Measurements from ENCODE around the gene CDK5RAP1. TPM values are rescaled to one million over a fixed set of nuclear protein-coding genes. Genes with fewer than 3 reads are reported as not detected.

Gene CDK5RAP1
- total and polyA plus RNA-seq, 5 donors, result 22.4 to 27.0 (median 25.3) TPM

- WGBS, result 27% methylated on average over 8 of the region's 8 CpGs
- Histone ChIP-seq H3K27me3 (ENCODE audit: control insufficient read depth, insufficient read depth) (no peaks in the 10 kb centered on the region), H3K4me1 (ENCODE audit: control insufficient read depth, insufficient read depth, low read length) (peaks cover 3% of the 10 kb centered on the region), H3K27ac (ENCODE audit: low read length) (peak overlapping the region; percentile 51), H3K9me3 (ENCODE audit: control insufficient read depth, low read length) (no peaks in the 10 kb centered on the region), H3K4me3 (ENCODE audit: low read length) (no peak overlapping the region)
- DNase-seq, result peak in 2 of 3 donors; percentile 56 to 77
- ATAC-seq, result peak; percentile 32 to 33
- intact Hi-C loops (cut with DNase I), result no loop called here
These were observed 14.6 kb upstream of the CDK5RAP1 start for GRCh38 chr20:33415948-33416347.

- no peak overlapping the region for H3K4me3 ChIP-seq (ENCODE audit: low read length)
- 88% methylated on average over 8 of the region's 8 CpGs for WGBS
- intact Hi-C loops (cut with DNase I), result no loop called here
- H3K4me1 ChIP-seq (ENCODE audit: control insufficient read depth, insufficient read depth, low read length), result no peaks in the 10 kb centered on the region
- no peaks in the 10 kb centered on the region for H3K9me3 ChIP-seq (ENCODE audit: control insufficient read depth, low read length)
- DNase-seq (no peak), ATAC-seq (no peak)
- no peak overlapping the region for H3K27ac ChIP-seq (ENCODE audit: low read length)
- H3K27me3 ChIP-seq (ENCODE audit: control insufficient read depth, insufficient read depth), result no peaks in the 10 kb centered on the region
These were observed 11.1 kb upstream of the CDK5RAP1 start for GRCh38 chr20:33412484-33412838.

GRCh38 chr20:33411711-33412483, 10.6 kb upstream of the CDK5RAP1 start:
- H3K9me3 ChIP-seq (ENCODE audit: control insufficient read depth, low read length), result no peaks in the 10 kb centered on the region
- 97% methylated on average over 7 of the region's 7 CpGs for WGBS
- ATAC-seq (no peak), DNase-seq (no peak)
- H3K27me3 ChIP-seq (ENCODE audit: control insufficient read depth, insufficient read depth), result no peaks in the 10 kb centered on the region
- H3K4me3 ChIP-seq (ENCODE audit: low read length), result no peak overlapping the region
- H3K27ac ChIP-seq (ENCODE audit: low read length), result no peak overlapping the region
- H3K4me1 ChIP-seq (ENCODE audit: control insufficient read depth, insufficient read depth, low read length), result no peaks in the 10 kb centered on the region
- intact Hi-C loops (cut with DNase I), result no loop called here

GRCh38 chr20:33411242-33411641, 9.9 kb upstream of the CDK5RAP1 start:
- intact Hi-C loops (cut with DNase I), result no loop called here
- no peak for DNase-seq
- Histone ChIP-seq H3K9me3 (ENCODE audit: control insufficient read depth, low read length) (no peaks in the 10 kb centered on the region), H3K27me3 (ENCODE audit: control insufficient read depth, insufficient read depth) (no peaks in the 10 kb centered on the region), H3K4me3 (ENCODE audit: low read length) (no peak overlapping the region), H3K27ac (ENCODE audit: low read length) (no peak overlapping the region), H3K4me1 (ENCODE audit: control insufficient read depth, insufficient read depth, low read length) (no peaks in the 10 kb centered on the region)
- no peak for ATAC-seq
- WGBS, result 86% methylated on average over 7 of the region's 7 CpGs

- ATAC-seq (peak in 1 of 2 donors; percentile 10), DNase-seq (no peak)
- Histone ChIP-seq H3K9me3 (ENCODE audit: control insufficient read depth, low read length) (no peaks in the 10 kb centered on the region), H3K27ac (ENCODE audit: low read length) (no peak overlapping the region), H3K4me1 (ENCODE audit: control insufficient read depth, insufficient read depth, low read length) (no peaks in the 10 kb centered on the region), H3K4me3 (ENCODE audit: low read length) (no peak overlapping the region), H3K27me3 (ENCODE audit: control insufficient read depth, insufficient read depth) (no peaks in the 10 kb centered on the region)
- intact Hi-C loops (cut with DNase I), result no loop called here
- 92% methylated on average over 15 of the region's 15 CpGs for WGBS
These were observed 8.9 kb upstream of the CDK5RAP1 start for GRCh38 chr20:33410081-33410742.

GRCh38 chr20:33408716-33409654, 7.7 kb upstream of the CDK5RAP1 start:
- ATAC-seq (peak; percentile 4 to 13), DNase-seq (no peak)
- Histone ChIP-seq H3K27ac (ENCODE audit: low read length) (no peak overlapping the region), H3K4me1 (ENCODE audit: control insufficient read depth, insufficient read depth, low read length) (no peaks in the 10 kb centered on the region), H3K27me3 (ENCODE audit: control insufficient read depth, insufficient read depth) (no peaks in the 10 kb centered on the region), H3K9me3 (ENCODE audit: control insufficient read depth, low read length) (no peaks in the 10 kb centered on the region), H3K4me3 (ENCODE audit: low read length) (no peak overlapping the region)
- intact Hi-C loops (cut with DNase I), result no loop called here
- 79% methylated on average over 18 of the region's 18 CpGs for WGBS

- Histone ChIP-seq H3K27ac (ENCODE audit: low read length) (no peak overlapping the region), H3K4me3 (ENCODE audit: low read length) (no peak overlapping the region), H3K9me3 (ENCODE audit: control insufficient read depth, low read length) (no peaks in the 10 kb centered on the region), H3K4me1 (ENCODE audit: control insufficient read depth, insufficient read depth, low read length) (no peaks in the 10 kb centered on the region), H3K27me3 (ENCODE audit: control insufficient read depth, insufficient read depth) (no peaks in the 10 kb centered on the region)
- DNase-seq, result no peak
- WGBS, result 92% methylated on average over 12 of the region's 12 CpGs
- intact Hi-C loops (cut with DNase I), result no loop called here
- peak in 1 of 2 donors; percentile 11 for ATAC-seq
These were observed 7.0 kb upstream of the CDK5RAP1 start for GRCh38 chr20:33408313-33408712.

- Histone ChIP-seq H3K27ac (ENCODE audit: low read length) (no peak overlapping the region), H3K27me3 (ENCODE audit: control insufficient read depth, insufficient read depth) (no peaks in the 10 kb centered on the region)
- WGBS, result 41% methylated on average over 4 of the region's 4 CpGs
These were observed 6.5 kb upstream of the CDK5RAP1 start for GRCh38 chr20:33407796-33408195.

GRCh38 chr20:33407251-33407650, 5.9 kb upstream of the CDK5RAP1 start:
- ATAC-seq, result no peak
- no peak overlapping the region for H3K27ac ChIP-seq (ENCODE audit: low read length)
- H3K4me3 ChIP-seq (ENCODE audit: low read length), result no peak overlapping the region
- peaks cover 2% of the 10 kb centered on the region for H3K4me1 ChIP-seq (ENCODE audit: control insufficient read depth, insufficient read depth, low read length)
- WGBS, result 73% methylated on average over 1 of the region's 1 CpG
- no peaks in the 10 kb centered on the region for H3K27me3 ChIP-seq (ENCODE audit: control insufficient read depth, insufficient read depth)
- DNase-seq, result no peak
- intact Hi-C loops (cut with DNase I), result no loop called here
- no peaks in the 10 kb centered on the region for H3K9me3 ChIP-seq (ENCODE audit: control insufficient read depth, low read length)

More at GRCh38 chr20:33407796-33408195, 6.5 kb upstream of the CDK5RAP1 start:
- Histone ChIP-seq H3K4me3 (ENCODE audit: low read length) (no peak overlapping the region), H3K4me1 (ENCODE audit: control insufficient read depth, insufficient read depth, low read length) (no peaks in the 10 kb centered on the region), H3K9me3 (ENCODE audit: control insufficient read depth, low read length) (no peaks in the 10 kb centered on the region)
- intact Hi-C loops (cut with DNase I), result no loop called here
- DNase-seq, result no peak
- ATAC-seq, result peak in 1 of 2 donors; percentile 5

- WGBS, result 65% methylated on average over 2 of the region's 2 CpGs
- ATAC-seq, result no peak
- no peaks in the 10 kb centered on the region for H3K27me3 ChIP-seq (ENCODE audit: control insufficient read depth, insufficient read depth)
- no peak overlapping the region for H3K4me3 ChIP-seq (ENCODE audit: low read length)
- peaks cover 8% of the 10 kb centered on the region for H3K4me1 ChIP-seq (ENCODE audit: control insufficient read depth, insufficient read depth, low read length)
- H3K9me3 ChIP-seq (ENCODE audit: control insufficient read depth, low read length), result no peaks in the 10 kb centered on the region
- no peak overlapping the region for H3K27ac ChIP-seq (ENCODE audit: low read length)
- intact Hi-C loops (cut with DNase I), result no loop called here
- no peak for DNase-seq
These were observed 3.0 kb upstream of the CDK5RAP1 start for GRCh38 chr20:33404281-33404680.

Measured in right cardiac atrium (tissue), 5 donors.